Thyroid gland (tissue), 4 donors: ENCODE data around the gene NOX1.

ENCODE experiments used
- CTCF ChIP-seq, 6 experiments: fragments of 200-600 bp in 3 of 6; fragments of 450-650 bp in 3 of 6; sonication (generic) in 3 of 6; IDR thresholded peaks; one replicate each; pipeline ENCODE4 v1.5.1; 2016 to 2019; ENCODE audit warnings: antibody characterized with exemption in 6 of 6, mild to moderate bottlenecking in 2 of 6, inconsistent platforms in 1 of 6, moderate library complexity in 1 of 6
- POLR2A ChIP-seq, 2 donors: fragments of 450-650 bp; IDR thresholded peaks; one replicate each; pipeline ENCODE4 v1.6.1; 2017; ENCODE audit warnings: antibody characterized with exemption in 2 of 2, mild to moderate bottlenecking in 2 of 2, moderate library complexity in 1 of 2

- no peak for TF ChIP-seq POLR2A (IDR thresholded peaks at IDR 0.05)
- TF ChIP-seq CTCF (IDR thresholded peaks at IDR 0.05) = no peak
Measured at GRCh38 chrX:100812216-100813158, 61.7 kb downstream of the NOX1 start.
